ENCODE measurements around the gene IGFBP2.

- no peak for TF ChIP-seq YY1 (IDR thresholded peaks at IDR 0.05; ENCODE audit: insufficient read depth, insufficient read length)
- TF ChIP-seq ZNF274 (IDR thresholded peaks at IDR 0.05; ENCODE audit: low read depth, low read length) = no peak
- TF ChIP-seq SUZ12 (IDR thresholded peaks at IDR 0.05; ENCODE audit: extremely low read depth, insufficient read depth, insufficient read length) = no peak
Observed at GRCh38 chr2:216680951-216681629, 47.9 kb downstream of the IGFBP2 start.
